H1 (cell line): ENCODE measurements around the gene FSIP1. TPM values are rescaled to one million over a fixed set of nuclear protein-coding genes. Genes with fewer than 3 reads are reported as not detected.

Experiments used
- CTCF ChIA-PET: fragments of 300-600 bp; sonication (Branson Sonifier 250); formaldehyde crosslinking; loops from one replicate; lab custom pipeline; 2021; ENCODE audit not compliant: partially characterized antibody; lab: Charles Lee
- POLR2A ChIA-PET: fragments of 300-600 bp; sonication (Branson Sonifier 250); formaldehyde crosslinking; loops from one replicate; lab custom pipeline; 2021; ENCODE audit warnings: inconsistent platforms; ENCODE audit not compliant: partially characterized antibody; lab: Charles Lee
- DNase-seq, 2 experiments: peaks; one replicate each; pipeline versions ENCODE4 v3.0.0 to v3.0.0-alpha.2; 2010 to 2022; ENCODE audit warnings: low spot score in 2 of 2, low read depth in 1 of 2, mixed read lengths in 1 of 2
- FAIRE-seq: peaks from 2 replicates; lab custom pipeline; 2011; peaks lifted over from hg19 to GRCh38; lab: Jason Lieb, UNC
- H2AFZ ChIP-seq: 2 replicates; pipeline ENCODE4 v1.8.1; 2012; ENCODE audit warnings: low read length, inconsistent platforms
- H2AK5ac ChIP-seq: 2 replicates; pipeline ENCODE4 v1.6.1; 2013; ENCODE audit warnings: low read depth, low read length
- H2BK120ac ChIP-seq: replicated peaks from 2 replicates; pipeline ENCODE3; 2013; ENCODE audit warnings: low read depth, low read length, inconsistent platforms
- H2BK12ac ChIP-seq: 2 replicates; pipeline ENCODE4 v1.6.1; 2013; ENCODE audit warnings: low read depth, low read length
- H2BK15ac ChIP-seq: 2 replicates; pipeline ENCODE4 v1.6.1; 2013; ENCODE audit warnings: low read length
- H2BK20ac ChIP-seq: 2 replicates; pipeline ENCODE4 v1.6.1; 2013; ENCODE audit warnings: low read length
- H2BK5ac ChIP-seq: 2 replicates; pipeline ENCODE4 v1.6.1; 2013; ENCODE audit warnings: low read depth, low read length
- H3K14ac ChIP-seq: 2 replicates; pipeline ENCODE4 v1.6.1; 2013; ENCODE audit warnings: inconsistent platforms; ENCODE audit not compliant: insufficient read length
- H3K18ac ChIP-seq: 2 replicates; pipeline ENCODE4 v1.6.1; 2013; ENCODE audit warnings: low read length; ENCODE audit errors: extremely low read depth
- H3K23ac ChIP-seq: 2 replicates; pipeline ENCODE4 v1.6.1; 2013; ENCODE audit warnings: inconsistent platforms; ENCODE audit not compliant: insufficient read length
- H3K23me2 ChIP-seq: 2 replicates; pipeline ENCODE4 v1.6.1; 2013; ENCODE audit warnings: low read depth, low read length
- H3K27ac ChIP-seq: 2 replicates; pipeline ENCODE4 v1.6.1; 2011; ENCODE audit warnings: low read depth, low read length, inconsistent platforms
- H3K27me3 ChIP-seq, 4 experiments: replicated peaks in 1 of 4; 1 replicate in 1 of 4; 2 replicates in 3 of 4; pipeline versions ENCODE4 v1.6.1 to v1.8.1; 2011 to 2013; ENCODE audit warnings: low read length in 3 of 4, mild to moderate bottlenecking in 3 of 4, inconsistent platforms in 2 of 4, mixed read lengths in 2 of 4, moderate library complexity in 1 of 4; ENCODE audit not compliant: control insufficient read depth in 3 of 4, insufficient read depth in 3 of 4; ENCODE audit errors: extremely low read depth in 1 of 4
- H3K36me3 ChIP-seq, 4 experiments: 2 replicates each; pipeline versions ENCODE4 v1.6.1 to v1.8.1; 2011 to 2013; ENCODE audit warnings: mild to moderate bottlenecking in 4 of 4, low read length in 3 of 4, moderate library complexity in 2 of 4, control low read depth in 1 of 4, inconsistent platforms in 1 of 4; ENCODE audit not compliant: insufficient read depth in 4 of 4, control insufficient read depth in 2 of 4
- H3K4ac ChIP-seq: replicated peaks from 2 replicates; pipeline ENCODE3; 2013; ENCODE audit warnings: low read length, low read depth, mixed read lengths, inconsistent platforms; ENCODE audit not compliant: insufficient read length
- H3K4me1 ChIP-seq, 4 experiments: replicated peaks in 1 of 4; 1 replicate in 1 of 4; 2 replicates in 3 of 4; pipeline versions ENCODE4 v1.6.1 to v1.8.1; 2011 to 2013; ENCODE audit warnings: low read length in 3 of 4, inconsistent platforms in 2 of 4, mixed read lengths in 1 of 4; ENCODE audit not compliant: insufficient read depth in 4 of 4, control insufficient read depth in 3 of 4
- H3K4me2 ChIP-seq, 2 experiments: 2 replicates each; pipeline versions ENCODE4 v1.6.1 to v1.8.1; 2011 to 2013; ENCODE audit warnings: low read depth in 2 of 2, low read length in 2 of 2, control low read depth in 1 of 2, inconsistent platforms in 1 of 2, mild to moderate bottlenecking in 1 of 2; ENCODE audit not compliant: insufficient read depth in 1 of 2
- H3K4me3 ChIP-seq, 4 experiments: fragments of 200-600, 300-600 bp in 1 of 4; sonication (generic), shearing (Covaris generic), sonication (Bioruptor Twin) in 1 of 4; 2 replicates each; pipeline versions ENCODE4 v1.5.1 to v1.8.1; 2011 to 2016; ENCODE audit warnings: low read length in 4 of 4, low read depth in 3 of 4, control low read depth in 2 of 4, inconsistent platforms in 2 of 4, mild to moderate bottlenecking in 2 of 4, mixed read lengths in 1 of 4, moderate library complexity in 1 of 4; ENCODE audit not compliant: insufficient read depth in 2 of 4; ENCODE audit errors: extremely low read depth in 1 of 4
- H3K56ac ChIP-seq: replicated peaks from 2 replicates; pipeline ENCODE3; 2013; ENCODE audit warnings: low read depth, mild to moderate bottlenecking, mixed read lengths, low read length, inconsistent platforms; ENCODE audit not compliant: insufficient read length
- H3K79me1 ChIP-seq: 2 replicates; pipeline ENCODE4 v1.6.1; 2013; ENCODE audit warnings: low read depth, low read length, control low read depth
- H3K79me2 ChIP-seq, 2 experiments: 2 replicates each; pipeline versions ENCODE4 v1.6.1 to v1.8.1; 2012 to 2013; ENCODE audit warnings: low read length in 2 of 2, mild to moderate bottlenecking in 2 of 2, inconsistent platforms in 1 of 2; ENCODE audit not compliant: insufficient read depth in 2 of 2, control insufficient read depth in 1 of 2
- H3K9ac ChIP-seq, 4 experiments: replicated peaks in 1 of 4; 1 replicate in 1 of 4; 2 replicates in 3 of 4; pipeline versions ENCODE4 v1.6.1 to v1.8.1; 2011 to 2013; ENCODE audit warnings: low read depth in 3 of 4, low read length in 3 of 4, control low read depth in 2 of 4, mild to moderate bottlenecking in 2 of 4, moderate library complexity in 2 of 4, inconsistent platforms in 1 of 4; ENCODE audit errors: extremely low read depth in 1 of 4
- H3K9me3 ChIP-seq, 2 experiments: 2 replicates each; pipeline versions ENCODE4 v1.6.1 to v1.8.1; 2012 to 2013; ENCODE audit warnings: mild to moderate bottlenecking in 2 of 2, moderate library complexity in 2 of 2, control low read depth in 1 of 2, inconsistent platforms in 1 of 2, low read depth in 1 of 2, low read length in 1 of 2, mixed read lengths in 1 of 2; ENCODE audit not compliant: insufficient read depth in 2 of 2
- H4K20me1 ChIP-seq, 2 experiments: replicated peaks in 1 of 2; 2 replicates each; pipeline versions ENCODE3 to v1.8.1; 2011 to 2013; ENCODE audit warnings: inconsistent platforms in 2 of 2, low read length in 2 of 2, mild to moderate bottlenecking in 1 of 2; ENCODE audit not compliant: insufficient read depth in 2 of 2, control insufficient read depth in 1 of 2
- H4K5ac ChIP-seq: 2 replicates; pipeline ENCODE4 v1.6.1; 2013; ENCODE audit warnings: low read length, low read depth, mixed read lengths, inconsistent platforms; ENCODE audit not compliant: insufficient read length
- H4K8ac ChIP-seq: 2 replicates; pipeline ENCODE4 v1.8.0; 2013; ENCODE audit warnings: mild to moderate bottlenecking, moderate library complexity, low read length, inconsistent platforms; ENCODE audit not compliant: insufficient read depth; ENCODE audit errors: extremely low read depth
- H4K91ac ChIP-seq: replicated peaks from 2 replicates; pipeline ENCODE3; 2013; ENCODE audit warnings: low read length, mixed read lengths, inconsistent platforms; ENCODE audit not compliant: insufficient read length
- ATF3 ChIP-seq: IDR thresholded peaks from 2 replicates; pipeline ENCODE4 v1.6.1; 2011; ENCODE audit warnings: low read depth, mild to moderate bottlenecking, low read length; ENCODE audit not compliant: insufficient read depth
- CBX8 ChIP-seq: fragments of 300-800, 300-1000 bp; sonication (generic); IDR thresholded peaks from 2 replicates; pipeline ENCODE4 v1.7.1; 2016; ENCODE audit warnings: low read depth, low read length, borderline replicate concordance
- CREB1 ChIP-seq: IDR thresholded peaks from 2 replicates; pipeline ENCODE4 v1.6.1; 2012; ENCODE audit warnings: inconsistent platforms
- CTBP2 ChIP-seq: IDR thresholded peaks from 2 replicates; pipeline ENCODE4 v1.7.0; 2011; ENCODE audit warnings: borderline replicate concordance, mild to moderate bottlenecking, moderate library complexity, mixed read lengths, low read length; ENCODE audit not compliant: insufficient read depth, insufficient read length
- JUND ChIP-seq: IDR thresholded peaks from 2 replicates; pipeline ENCODE4 v1.6.1; 2011; ENCODE audit warnings: mild to moderate bottlenecking, improper control_type of control experiment, low read length
- KDM1A ChIP-seq: fragments of 200-600, 300-600 bp; sonication (generic); IDR thresholded peaks from 2 replicates; pipeline ENCODE4 v1.7.1; 2016; ENCODE audit warnings: mild to moderate bottlenecking, low read length, borderline replicate concordance
- MAFK ChIP-seq: IDR thresholded peaks from 2 replicates; pipeline ENCODE4 v1.6.1; 2012; ENCODE audit warnings: low read depth, mild to moderate bottlenecking, improper control_type of control experiment, low read length
- RAD21 ChIP-seq, 2 experiments: IDR thresholded peaks in 1 of 2; conservative IDR thresholded peaks in 1 of 2; 2 replicates each; pipeline ENCODE4 v1.6.1; 2011; ENCODE audit warnings: low read depth in 2 of 2, low read length in 2 of 2, improper control_type of control experiment in 1 of 2, inconsistent platforms in 1 of 2, mild to moderate bottlenecking in 1 of 2, moderate library complexity in 1 of 2
- SIX5 ChIP-seq: IDR thresholded peaks from 2 replicates; pipeline ENCODE4 v1.6.1; 2011; ENCODE audit warnings: mild to moderate bottlenecking, low read depth, low read length
- TAF1 ChIP-seq: IDR thresholded peaks from 2 replicates; pipeline ENCODE4 v1.6.1; 2011; ENCODE audit warnings: mild to moderate bottlenecking, low read depth, low read length
- TEAD4 ChIP-seq: IDR thresholded peaks from 2 replicates; pipeline ENCODE4 v1.6.1; 2012; ENCODE audit warnings: low read depth, low read length, inconsistent platforms, mixed read lengths
- USF2 ChIP-seq: IDR thresholded peaks from 2 replicates; pipeline ENCODE4 v1.6.1; 2011; ENCODE audit warnings: low read length, improper control_type of control experiment
- YY1 ChIP-seq: IDR thresholded peaks from 2 replicates; pipeline ENCODE4 v1.6.1; 2011; ENCODE audit warnings: low read depth, mild to moderate bottlenecking, low read length
- WGBS, 2 experiments: shearing (Covaris generic) in 1 of 2; methylation state at CpG; one replicate each; pipeline versions ENCODE4 v1.1.6 to v1.1.7; 2013 to 2015; ENCODE audit warnings: low lambda C conversion rate in 2 of 2, mixed read lengths in 2 of 2, inconsistent platforms in 1 of 2, low coverage in 1 of 2, missing lambda C conversion rate in 1 of 2; ENCODE audit not compliant: insufficient replicate concordance in 2 of 2, insufficient coverage in 1 of 2, insufficient read length in 1 of 2; ENCODE audit errors: extremely low coverage in 1 of 2, missing lambda C conversion rate in 1 of 2; 5-methylcytosine and 5-hydroxymethylcytosine counted together
- polyA plus RNA-seq, 7 experiments: library from polyadenylated mRNA; depleted of rRNA in 3 of 7; stranded (reverse) in 5 of 7; unstranded in 2 of 7; fragments of >200 nt in 5 of 7; fragments of 200-250 nt in 2 of 7; gene quantifications; 1 replicate in 5 of 7; 2 replicates in 1 of 7; 4 replicates in 1 of 7; pipeline versions ENCODE4 v1.2.1 to v1.2.3, GENCODE V29; 2011 to 2013; ENCODE audit warnings: missing spikeins in 2 of 7, mixed read lengths in 2 of 7
- total RNA-seq: library from RNA; stranded (reverse); fragmentation: NEBNext Ultra II Directional; extraction: Animal tissue kit (Norgen Biotek cat#: 25700); gene quantifications from 2 replicates; pipeline ENCODE4 v1.2.1, GENCODE V29; 2021

The FSIP1 gene
- total and polyA plus RNA-seq, 2 of the 8 experiments (the other 6 are each of a cell fraction or from before 2014, with no cell fraction given): 0.18 to 1.3 TPM

GRCh38 chr15:39706206-39706605 lies 76.4 kb downstream of the FSIP1 start:
- no peak overlapping the region for H4K8ac ChIP-seq
- H3K14ac ChIP-seq: no peak overlapping the region
- no peak overlapping the region for H2BK120ac ChIP-seq
- no peak overlapping the region for H3K4me3 ChIP-seq
- CTCF ChIA-PET: interaction anchor here (0.6 to 1.3 kb wide), 3 partner anchors 20 to 170 kb away, joined by 3 to 4 read pairs (median 4); no protein-coding TSS in a partner anchor
- H3K23me2 ChIP-seq: no peaks in the 10 kb centered on the region
- POLR2A ChIA-PET: interaction anchor here (0.6 kb wide), 1 partner anchor 49 kb away, joined by 4 read pairs; no protein-coding TSS in a partner anchor
- H2BK12ac ChIP-seq: no peak overlapping the region
- H4K91ac ChIP-seq: no peak overlapping the region
- no peaks in the 10 kb centered on the region for H3K36me3 ChIP-seq
- no peaks in the 10 kb centered on the region for H3K79me1 ChIP-seq
- no peaks in the 10 kb centered on the region for H3K79me2 ChIP-seq
- H3K4ac ChIP-seq: no peak overlapping the region
- DNase-seq (no peak), FAIRE-seq (no peak)
- no peak overlapping the region for H3K23ac ChIP-seq
- no peak overlapping the region for H4K5ac ChIP-seq
- no peak overlapping the region for H2BK15ac ChIP-seq
- H2AFZ ChIP-seq: no peak overlapping the region
- no peak overlapping the region for H2BK5ac ChIP-seq
- no peak overlapping the region for H3K27ac ChIP-seq
- H3K56ac ChIP-seq: no peak overlapping the region
- no peaks in the 10 kb centered on the region for H4K20me1 ChIP-seq
- H2AK5ac ChIP-seq: no peak overlapping the region
- WGBS, 2 experiments: 86% methylated on average over 2 of the region's 2 CpGs; no CpG with 5 or more reads in 1 of the 2 experiments
- peaks cover 0 to 4% (median 2%) of the 10 kb centered on the region in 4 experiments; a peak in 2 of 7 replicates for H3K4me1 ChIP-seq
- H3K9me3 ChIP-seq: no peaks in the 10 kb centered on the region
- H2BK20ac ChIP-seq: no peak overlapping the region
- no peak overlapping the region for H3K18ac ChIP-seq
- H3K27me3 ChIP-seq: no peaks in the 10 kb centered on the region
- H3K9ac ChIP-seq: no peak overlapping the region
- H3K4me2 ChIP-seq: no peak overlapping the region
- TF ChIP-seq USF2 (no peak), CBX8 (no peak), TEAD4 (no peak), CREB1 (no peak), JUND (no peak), RAD21 (IDR thresholded peaks at IDR 0.05 in 1 of 2, conservative IDR thresholded peaks at IDR 0.05 in 1 of 2; ENCODE audit: low read depth in 2 of 2, low read length in 2 of 2) (no peak), TAF1 (no peak), MAFK (no peak), ATF3 (no peak), KDM1A (no peak), CTBP2 (no peak), SIX5 (no peak), YY1 (no peak)
